Activated CD8-positive, alpha-beta T cell treated with anti-CD3 and anti-CD28 coated beads for 36 hours (primary cell): Measurements from ENCODE around the gene TTC39C. TPM values are rescaled to one million over a fixed set of nuclear protein-coding genes. Genes with fewer than 3 reads are reported as not detected.

Experiments used
- ATAC-seq: fragments of 200-7000 bp; cut with Tn5 transposase; one replicate; pipeline ENCODE4 v1.10.0; 2021; ENCODE audit warnings: mild to moderate bottlenecking, moderate library complexity
- CTCF ChIA-PET: fragments of 350-600 bp; sonication (Branson Sonifier 250); formaldehyde crosslinking; loops from one replicate; lab custom pipeline; 2021; ENCODE audit warnings: antibody characterized with exemption; lab: Charles Lee
- POLR2A ChIA-PET: fragments of 350-600 bp; sonication (Branson Sonifier 250); formaldehyde crosslinking; loops from one replicate; lab custom pipeline; 2021; ENCODE audit warnings: antibody characterized with exemption; lab: Charles Lee
- DNase-seq: peaks from one replicate; pipeline ENCODE4 v3.0.0-alpha.2; 2020
- H3K27ac Mint-ChIP-seq: one replicate; pipeline ENCODE4 v1.8.0; 2021; ENCODE audit warnings: mild to moderate bottlenecking, mixed read lengths
- H3K27me3 Mint-ChIP-seq: one replicate; pipeline ENCODE4 v1.8.0; 2021; ENCODE audit warnings: mixed read lengths
- H3K36me3 Mint-ChIP-seq: one replicate; pipeline ENCODE4 v1.8.0; 2021; ENCODE audit warnings: low read depth, mixed read lengths
- H3K4me1 Mint-ChIP-seq: one replicate; pipeline ENCODE4 v1.8.0; 2021; ENCODE audit warnings: low read depth, mixed read lengths
- H3K4me3 Mint-ChIP-seq: one replicate; pipeline ENCODE4 v1.8.0; 2021; ENCODE audit warnings: mild to moderate bottlenecking, moderate library complexity, mixed read lengths
- H3K9me3 Mint-ChIP-seq: one replicate; pipeline ENCODE4 v1.8.0; 2021; ENCODE audit warnings: mixed read lengths
- CTCF ChIP-seq: fragments of 200-600 bp; IDR thresholded peaks from one replicate; pipeline ENCODE4 v1.8.0; 2022; ENCODE audit warnings: antibody characterized with exemption, mild to moderate bottlenecking
- intact Hi-C: fragments of 100-400 bp; cut with micrococcal nuclease; formaldehyde crosslinking; loops from one replicate; pipeline ENCODE4 v1.10.0; 2022
- total RNA-seq, 2 experiments: library from RNA; stranded (reverse); gene quantifications; one replicate each; pipeline ENCODE4 v1.2.3, GENCODE V29; 2021

TTC39C gene
- total RNA-seq, 2 experiments from 2014 or later, result 37.9 to 43.0 TPM

DNA sequence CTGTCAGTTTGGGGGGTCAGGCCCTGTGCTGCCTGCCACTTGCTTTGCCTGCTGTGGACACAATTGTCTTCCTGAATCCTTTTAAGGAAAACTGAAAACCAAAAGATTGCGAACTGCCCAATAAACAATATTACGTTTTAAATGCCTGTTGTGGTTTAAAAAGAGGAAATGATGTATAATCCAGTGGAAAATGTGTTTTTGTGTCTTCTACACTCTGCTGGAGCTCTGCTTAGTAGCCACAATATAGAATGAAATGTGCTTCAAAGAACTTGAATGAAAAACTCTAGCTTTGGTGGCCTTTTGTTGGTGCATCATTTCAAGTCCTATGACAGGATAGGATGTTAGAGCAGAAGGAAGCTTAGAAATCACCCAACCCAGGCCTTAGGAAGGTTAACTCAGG lies 101.1 kb downstream of the TTC39C start:
- ChIA-PET POLR2A (interaction anchor here (1.0 to 2.3 kb wide), 2 partner anchors 11 to 23 kb away, joined by 3 to 8 read pairs; no protein-coding TSS in a partner anchor), CTCF (interaction anchor here (1.1 to 2.9 kb wide), 6 partner anchors 25 to 197 kb away, joined by 3 to 10 read pairs (median 4); no protein-coding TSS in a partner anchor)
- no peaks in the 10 kb centered on the region for H3K9me3 Mint-ChIP-seq
- no peak overlapping the region for H3K4me3 Mint-ChIP-seq
- H3K27ac Mint-ChIP-seq, result peak overlapping the region; percentile 81
- no peaks in the 10 kb centered on the region for H3K27me3 Mint-ChIP-seq
- H3K36me3 Mint-ChIP-seq, result peaks cover 27% of the 10 kb centered on the region
- ATAC-seq (peak; percentile 41), DNase-seq (no peak)
- H3K4me1 Mint-ChIP-seq, result peaks cover 39% of the 10 kb centered on the region
- intact Hi-C loops, result loop anchor here (2.0 to 5.0 kb wide), 2 partner anchors 38 to 97 kb away; no protein-coding TSS in a partner anchor
- no peak for TF ChIP-seq CTCF

- DNase-seq (peak; percentile 90), ATAC-seq (peak; percentile 80)
- H3K4me3 Mint-ChIP-seq, result no peak overlapping the region
- H3K9me3 Mint-ChIP-seq, result no peaks in the 10 kb centered on the region
- H3K4me1 Mint-ChIP-seq, result peaks cover 24% of the 10 kb centered on the region
- ChIA-PET POLR2A (no interaction called here), CTCF (interaction anchor here (0.7 to 1.8 kb wide), 16 partner anchors 14 to 496 kb away, joined by 3 to 5 read pairs (median 4); no protein-coding TSS in a partner anchor)
- H3K27me3 Mint-ChIP-seq, result no peaks in the 10 kb centered on the region
- intact Hi-C loops, result loop anchor here (2.0 to 5.0 kb wide), 2 partner anchors 42 to 154 kb away; no protein-coding TSS in a partner anchor
- H3K27ac Mint-ChIP-seq, result no peak overlapping the region
- peak; percentile 95 for TF ChIP-seq CTCF
- H3K36me3 Mint-ChIP-seq, result peaks cover 39% of the 10 kb centered on the region
Observed at GRCh38 chr18:24118750-24119577, 104.4 kb downstream of the TTC39C start.

GRCh38 chr18:24120676-24121075 lies 106.1 kb downstream of the TTC39C start:
- H3K4me1 Mint-ChIP-seq, result peaks cover 7% of the 10 kb centered on the region
- ATAC-seq (no peak), DNase-seq (no peak)
- H3K36me3 Mint-ChIP-seq, result peaks cover 36% of the 10 kb centered on the region
- no peaks in the 10 kb centered on the region for H3K9me3 Mint-ChIP-seq
- H3K27ac Mint-ChIP-seq, result no peak overlapping the region
- CTCF ChIA-PET, result interaction anchor here (1.1 to 1.8 kb wide), 2 partner anchors 11 to 13 kb away, joined by 3 to 5 read pairs; no protein-coding TSS in a partner anchor
- POLR2A ChIA-PET, result no interaction called here
- intact Hi-C loops, result loop anchor here (10.0 kb wide), 1 partner anchor 296 kb away; no protein-coding TSS in a partner anchor
- H3K27me3 Mint-ChIP-seq, result no peaks in the 10 kb centered on the region
- H3K4me3 Mint-ChIP-seq, result no peak overlapping the region
- TF ChIP-seq CTCF, result no peak

- H3K9me3 Mint-ChIP-seq, result no peaks in the 10 kb centered on the region
- ATAC-seq (no peak), DNase-seq (no peak)
- H3K4me1 Mint-ChIP-seq, result peaks cover 3% of the 10 kb centered on the region
- intact Hi-C loops, result loop anchor here (10.0 kb wide), 1 partner anchor 297 kb away; no protein-coding TSS in a partner anchor
- ChIA-PET CTCF (interaction anchor here (0.9 to 1.6 kb wide), 3 partner anchors 10 to 203 kb away, joined by 3 to 5 read pairs (median 3); no protein-coding TSS in a partner anchor), POLR2A (no interaction called here)
- no peak overlapping the region for H3K27ac Mint-ChIP-seq
- peaks cover 32% of the 10 kb centered on the region for H3K36me3 Mint-ChIP-seq
- H3K4me3 Mint-ChIP-seq, result no peak overlapping the region
- TF ChIP-seq CTCF, result no peak
- no peaks in the 10 kb centered on the region for H3K27me3 Mint-ChIP-seq
Observed at GRCh38 chr18:24121625-24122024, 107.1 kb downstream of the TTC39C start.
